Thymus (tissue), 14 donors: Measurements from ENCODE around the gene UPF2. TPM values are rescaled to one million over a fixed set of nuclear protein-coding genes. Genes with fewer than 3 reads are reported as not detected.
"Not testable (repeated sequence)": the region's sequence is repeated elsewhere in the genome, so short reads cannot be mapped to it uniquely, and the experiment has no call there.

Experiments used
- DNase-seq, 9 donors: peaks; one replicate each; pipeline ENCODE4 v3.0.0-alpha.2; 2013; ENCODE audit warnings: low spot score in 9 of 9, low read depth in 6 of 9, missing footprints in 1 of 9
- H3K27ac ChIP-seq, 2 donors: one replicate each; pipeline ENCODE4 v1.5.1; 2013; ENCODE audit warnings: control low read depth in 1 of 2, low read depth in 1 of 2, low read length in 1 of 2, mild to moderate bottlenecking in 1 of 2, moderate library complexity in 1 of 2
- H3K27me3 ChIP-seq, 2 donors: one replicate each; pipeline ENCODE4 v1.5.1; 2013; ENCODE audit warnings: low read length in 1 of 2; ENCODE audit not compliant: control insufficient read depth in 2 of 2, insufficient read depth in 1 of 2
- H3K36me3 ChIP-seq, 2 donors: one replicate each; pipeline ENCODE4 v1.5.1; 2013; ENCODE audit warnings: low read length in 1 of 2, mild to moderate bottlenecking in 1 of 2, moderate library complexity in 1 of 2; ENCODE audit not compliant: control insufficient read depth in 2 of 2, insufficient read depth in 2 of 2
- H3K4me1 ChIP-seq, 2 donors: one replicate each; pipeline ENCODE4 v1.5.1; 2013; ENCODE audit warnings: low read length in 2 of 2; ENCODE audit not compliant: control insufficient read depth in 2 of 2, insufficient read depth in 2 of 2
- H3K4me3 ChIP-seq, 2 donors: one replicate each; pipeline ENCODE4 v1.5.1; 2013; ENCODE audit warnings: low read length in 2 of 2, control low read depth in 1 of 2, mild to moderate bottlenecking in 1 of 2
- H3K9me3 ChIP-seq, 2 donors: one replicate each; pipeline ENCODE4 v1.5.1; 2013; ENCODE audit warnings: low read length in 1 of 2, mild to moderate bottlenecking in 1 of 2; ENCODE audit not compliant: control insufficient read depth in 2 of 2, insufficient read depth in 1 of 2
- WGBS: extraction: QIAGEN DNeasy Blood & Tissue Kit; methylation state at CpG from one replicate; pipeline ENCODE4 v1.1.7; 2013; 5-methylcytosine and 5-hydroxymethylcytosine counted together
- long read RNA-seq, 10 donors: transcript quantifications; one replicate each; lab custom pipeline, GENCODE V29; 2026
- polyA plus RNA-seq: library from polyadenylated mRNA; stranded (reverse); fragments of 200-250 nt; gene quantifications from one replicate; pipeline ENCODE4 v1.2.3, GENCODE V29; 2013
- total RNA-seq: library from RNA; stranded (reverse); fragments of 120-200 nt; gene quantifications from one replicate; pipeline ENCODE4 v1.2.4, GENCODE V29; 2013
- donor health status: healthy.

The UPF2 gene
- total RNA-seq (22.7 TPM), polyA plus RNA-seq (13.7 TPM)
- long read RNA-seq, donor 1: 0 reads
- long read RNA-seq, donor 2: 0 reads
- long read RNA-seq, donor 3, partial matches to known transcripts: 42 of 44 reads
- long read RNA-seq, donor 3, other reads (novel, unspliced or antisense): 0 of 44 reads
- long read RNA-seq, donor 4: 0 reads
- long read RNA-seq, donor 5, full-length matches to known transcripts: 1 of 39 reads
- long read RNA-seq, donor 5, partial matches to known transcripts: 38 of 39 reads
- long read RNA-seq, donor 5, other reads (novel, unspliced or antisense): 0 of 39 reads
- long read RNA-seq, donor 6, full-length matches to known transcripts: 2 of 61 reads
- long read RNA-seq, donor 6, partial matches to known transcripts: 59 of 61 reads
- long read RNA-seq, donor 6, other reads (novel, unspliced or antisense): 0 of 61 reads
- long read RNA-seq, donor 7, full-length matches to known transcripts: 2 of 36 reads
- long read RNA-seq, donor 7, partial matches to known transcripts: 34 of 36 reads
- long read RNA-seq, donor 7, other reads (novel, unspliced or antisense): 0 of 36 reads
- long read RNA-seq, donor 8, partial matches to known transcripts: 0 of 1 reads
- long read RNA-seq, donor 8, other reads (novel, unspliced or antisense): 0 of 1 reads
- long read RNA-seq, donor 9, full-length matches to known transcripts: 3 of 21 reads
- long read RNA-seq, donor 9, partial matches to known transcripts: 18 of 21 reads
- long read RNA-seq, donor 9, other reads (novel, unspliced or antisense): 0 of 21 reads
- long read RNA-seq, donor 10, partial matches to known transcripts: 23 of 23 reads
- long read RNA-seq, donor 10, other reads (novel, unspliced or antisense): 0 of 23 reads

- 4% methylated on average over 56 of the region's 56 CpGs for WGBS
- Histone ChIP-seq H3K36me3 (no peaks in the 10 kb centered on the region), H3K4me1 (peaks cover 9 to 13% of the 10 kb centered on the region in 2 donors), H3K27ac (peak within 1 kb of the TSS; percentile 94 to 97), H3K9me3 (no peaks in the 10 kb centered on the region), H3K27me3 (no peaks in the 10 kb centered on the region), H3K4me3 (peak within 1 kb of the TSS; percentile 83 to 99)
- peak; percentile 79 to 98 (median 92) for DNase-seq
Measured at GRCh38 chr10:12042797-12043651, at the start of gene UPF2. TSS of gene UPF2 (minus strand) at chr10:12042809. CDS start at chr10:12035423, 7,386 bp downstream.

GRCh38 chr10:12091421-12091820 is 48.8 kb upstream of the UPF2 start:
- 97% methylated on average over 4 of the region's 4 CpGs for WGBS
- peaks cover 60 to 73% of the 10 kb centered on the region in 2 donors for H3K36me3 ChIP-seq

GRCh38 chr10:12088919-12089318 is 46.3 kb upstream of the UPF2 start:
- Histone ChIP-seq H3K9me3 (no peaks in the 10 kb centered on the region), H3K4me1 (peaks cover 0 to 2% of the 10 kb centered on the region in 2 donors), H3K27ac (no peak overlapping the region), H3K4me3 (no peak overlapping the region), H3K27me3 (no peaks in the 10 kb centered on the region), H3K36me3 (peaks cover 60 to 72% of the 10 kb centered on the region in 2 donors)
- 98% methylated on average over 14 of the region's 14 CpGs for WGBS
- no peak for DNase-seq

More at GRCh38 chr10:12091421-12091820, 48.8 kb upstream of the UPF2 start:
- no peak for DNase-seq
- no peaks in the 10 kb centered on the region for H3K4me1 ChIP-seq
- H3K27ac ChIP-seq: no peak overlapping the region
- H3K9me3 ChIP-seq: no peaks in the 10 kb centered on the region
- no peaks in the 10 kb centered on the region for H3K27me3 ChIP-seq
- no peak overlapping the region for H3K4me3 ChIP-seq

GRCh38 chr10:12081879-12082557 is 39.4 kb upstream of the UPF2 start:
- no peaks in the 10 kb centered on the region for H3K9me3 ChIP-seq
- peaks cover 0 to 2% of the 10 kb centered on the region in 2 donors for H3K4me1 ChIP-seq
- WGBS: 92% methylated on average over 6 of the region's 6 CpGs
- no peak overlapping the region for H3K27ac ChIP-seq
- no peak overlapping the region for H3K4me3 ChIP-seq
- no peaks in the 10 kb centered on the region for H3K27me3 ChIP-seq
- H3K36me3 ChIP-seq: peaks cover 27 to 32% of the 10 kb centered on the region in 2 donors
- no peak for DNase-seq

- 95% methylated on average over 8 of the region's 8 CpGs for WGBS
- H3K27me3 ChIP-seq: no peaks in the 10 kb centered on the region
Measured at GRCh38 chr10:12081470-12081869, 38.9 kb upstream of the UPF2 start.

DNA sequence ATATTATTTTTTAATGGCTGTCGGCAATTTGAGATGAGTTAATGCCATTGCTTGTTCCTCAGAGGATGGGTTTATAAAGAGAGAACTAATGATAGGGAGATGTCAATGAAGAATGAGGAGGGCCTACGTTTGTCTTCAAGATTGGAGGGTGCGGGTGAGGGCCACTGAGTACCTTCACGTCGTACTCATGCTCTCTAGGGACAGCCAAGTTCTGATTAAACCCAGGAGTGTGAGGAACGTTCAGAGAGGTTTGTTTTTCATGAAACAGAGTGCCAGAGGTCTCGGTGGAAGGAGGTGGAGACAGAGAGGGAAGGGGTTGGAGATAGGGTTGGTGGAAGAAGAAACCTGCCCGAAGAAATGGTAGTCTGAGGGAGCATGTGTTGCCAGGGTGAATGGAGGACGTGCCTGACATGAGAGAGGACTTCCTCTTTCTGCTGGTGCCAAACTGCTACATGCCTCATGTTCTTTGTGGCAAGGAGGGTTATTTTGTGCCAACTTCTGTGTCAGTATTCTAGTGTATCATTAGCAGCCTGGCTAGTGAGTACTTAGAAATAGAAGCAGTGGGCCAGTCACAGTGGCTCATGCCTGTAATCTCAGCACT is 35.1 kb upstream of the UPF2 start:
- no peak for DNase-seq
- Histone ChIP-seq H3K36me3 (peaks cover 7 to 14% of the 10 kb centered on the region in 2 donors), H3K4me1 (no peaks in the 10 kb centered on the region), H3K9me3 (no peaks in the 10 kb centered on the region), H3K27ac (no peak overlapping the region), H3K27me3 (no peaks in the 10 kb centered on the region), H3K4me3 (no peak overlapping the region)
- WGBS: 73% methylated on average over 9 of the region's 9 CpGs

More at GRCh38 chr10:12081470-12081869, 38.9 kb upstream of the UPF2 start:
- no peak overlapping the region for H3K27ac ChIP-seq
- H3K4me3 ChIP-seq: no peak overlapping the region
- H3K9me3 ChIP-seq: no peaks in the 10 kb centered on the region
- no peak for DNase-seq
- peaks cover 23 to 27% of the 10 kb centered on the region in 2 donors for H3K36me3 ChIP-seq
- H3K4me1 ChIP-seq: peaks cover 0 to 2% of the 10 kb centered on the region in 2 donors

DNA sequence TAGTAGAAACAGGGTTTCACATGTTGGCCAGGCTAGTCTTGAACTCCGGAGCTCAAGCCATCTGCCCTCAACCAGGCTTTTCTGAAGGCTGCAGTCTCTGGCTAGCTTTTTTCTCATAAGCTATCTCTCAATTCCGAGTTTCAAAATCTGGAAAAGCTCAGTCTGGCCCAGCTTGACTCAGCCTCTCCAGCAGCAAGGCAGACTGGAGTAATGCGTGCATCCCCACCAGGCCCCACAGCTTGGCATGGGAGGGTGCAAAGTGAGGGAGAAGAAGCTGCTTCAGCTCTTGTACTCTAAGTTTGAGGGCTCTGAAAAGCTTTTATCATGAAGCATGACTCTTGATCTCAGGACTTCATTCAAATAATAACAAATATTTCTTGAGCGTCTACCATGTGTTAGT is 30.9 kb upstream of the UPF2 start:
- WGBS: 96% methylated on average over 4 of the region's 4 CpGs
- Histone ChIP-seq H3K4me1 (peaks cover 4 to 6% of the 10 kb centered on the region in 2 donors), H3K4me3 (no peak overlapping the region), H3K36me3 (peaks cover 0 to 3% of the 10 kb centered on the region in 2 donors), H3K9me3 (no peaks in the 10 kb centered on the region), H3K27ac (no peak overlapping the region), H3K27me3 (no peaks in the 10 kb centered on the region)
- DNase-seq: no peak

DNA sequence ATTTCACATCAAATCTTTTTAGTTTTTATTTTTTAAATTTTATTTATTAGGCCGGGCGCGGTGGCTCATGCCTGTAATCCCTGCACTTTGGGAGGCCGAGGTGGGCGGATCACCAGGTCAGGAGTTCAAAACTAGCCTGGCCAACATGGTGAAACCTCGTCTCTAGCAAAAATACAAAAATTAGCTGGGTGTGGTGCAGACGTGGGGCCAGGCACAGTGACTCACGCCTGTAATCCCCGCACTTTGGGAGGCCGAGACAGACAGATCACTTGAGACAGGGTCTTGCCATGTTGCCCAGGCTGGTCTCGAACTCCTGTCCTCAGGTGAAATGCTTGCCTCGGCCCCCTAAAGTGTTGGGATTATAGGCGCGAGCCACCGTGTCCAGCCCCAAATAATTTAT is 28.8 kb upstream of the UPF2 start:
- 96% methylated on average over 15 of the region's 15 CpGs for WGBS
- H3K4me1 ChIP-seq: peaks cover 4 to 12% of the 10 kb centered on the region in 2 donors
- H3K27ac ChIP-seq, H3K9me3 ChIP-seq, H3K4me3 ChIP-seq, H3K36me3 ChIP-seq, DNase-seq, H3K27me3 ChIP-seq: not testable (repeated sequence)
